ENCODE results near the gene CDK5R2. TPM values are rescaled to one million over a fixed set of nuclear protein-coding genes. Genes with fewer than 3 reads are reported as not detected.

The CDK5R2 gene
- total RNA-seq, 1 experiment from 2014 or later, result 0.17 TPM

DNA sequence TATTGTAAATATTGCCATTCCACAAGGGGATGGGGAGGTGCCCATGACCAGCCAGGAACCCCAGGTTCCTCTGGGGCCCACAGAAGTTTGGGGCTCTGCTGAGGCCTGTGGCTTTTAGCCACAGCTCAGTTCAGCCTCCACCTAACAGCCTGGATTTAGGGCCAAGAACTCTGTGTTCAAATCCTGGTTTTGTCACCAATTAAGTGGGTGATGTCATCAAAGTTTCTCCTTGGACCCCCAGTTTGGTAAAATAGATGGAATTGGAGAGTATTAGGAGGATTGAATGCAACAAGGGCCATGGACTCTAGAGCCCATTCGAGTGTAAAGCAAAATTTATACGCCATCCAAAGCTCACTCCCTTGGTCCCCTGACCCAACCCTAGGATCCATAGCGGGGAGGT is 28.7 kb downstream of the CDK5R2 start:
- no TSS peak for BruUV-seq (replicated peaks)
- H3K4me2 ChIP-seq, result no peak overlapping the region
- H2AFZ ChIP-seq, result no peak overlapping the region
- DNase-seq, result no peak
- H3K79me2 ChIP-seq (ENCODE audit: low read depth), result no peaks in the 10 kb centered on the region
- H3K4me3 ChIP-seq, result no peak overlapping the region
- H3K27me3 ChIP-seq (ENCODE audit: insufficient read depth, low read depth), result peaks cover 70% of the 10 kb centered on the region
- CTCF ChIA-PET, result interaction anchor here (0.5 kb wide), 1 partner anchor 704 kb away, joined by 3 read pairs; no protein-coding TSS in a partner anchor
- no peaks in the 10 kb centered on the region for H3K36me3 ChIP-seq (ENCODE audit: low read depth)
- H3K9me3 ChIP-seq (ENCODE audit: insufficient read depth, low read depth), result no peaks in the 10 kb centered on the region
- H3K27ac ChIP-seq, result no peak overlapping the region
- H3K9me2 ChIP-seq (ENCODE audit: insufficient read depth), result no peaks in the 10 kb centered on the region
- H4K20me1 ChIP-seq (ENCODE audit: insufficient read depth), result no peaks in the 10 kb centered on the region
- TF ChIP-seq CTCF (conservative IDR thresholded peaks at IDR 0.05), result no peak
- no peak for TF ChIP-seq EZH2 (IDR thresholded peaks at IDR 0.05; ENCODE audit: low read depth)
- POLR2A ChIA-PET (ENCODE audit: unreplicated experiment), result interaction anchor here (0.6 kb wide), 1 partner anchor 114 kb away, joined by 4 read pairs; no protein-coding TSS in a partner anchor
- H3K4me1 ChIP-seq (replicated peaks; ENCODE audit: insufficient read depth), result no peaks in the 10 kb centered on the region
- no peaks in the 10 kb centered on the region for H3F3A ChIP-seq (ENCODE audit: insufficient read depth, low read depth)
- intact Hi-C loops (cut with micrococcal nuclease; ENCODE audit: unreplicated experiment), result no loop called here

DNA sequence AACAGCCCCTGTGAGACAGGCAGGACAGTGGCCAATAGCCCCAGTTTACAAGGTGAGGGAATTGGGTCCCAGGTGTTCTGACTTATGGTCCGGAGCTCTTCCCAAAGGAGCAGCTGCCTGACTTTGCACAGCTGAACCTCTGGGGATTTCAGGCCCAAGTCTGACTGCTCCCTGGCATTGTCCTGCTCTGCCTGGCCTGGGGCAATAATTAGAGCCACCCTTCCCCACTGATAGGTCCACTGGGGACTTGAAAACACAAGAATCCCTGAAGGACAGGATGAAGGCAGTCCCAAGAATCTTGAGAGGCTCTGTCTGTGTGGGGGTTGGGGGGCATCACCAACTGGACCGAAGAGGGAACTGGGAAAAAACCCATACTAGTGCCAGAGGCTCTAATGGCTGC is 29.2 kb downstream of the CDK5R2 start:
- H3K27me3 ChIP-seq (ENCODE audit: insufficient read depth, low read depth), result peaks cover 67% of the 10 kb centered on the region
- CTCF ChIA-PET, result interaction anchor here (0.5 kb wide), 2 partner anchors 13 to 705 kb away, joined by 3 to 10 read pairs; no protein-coding TSS in a partner anchor
- POLR2A ChIA-PET (ENCODE audit: unreplicated experiment), result interaction anchor here (0.6 kb wide), 2 partner anchors 75 to 114 kb away, joined by 3 to 4 read pairs; no protein-coding TSS in a partner anchor

GRCh38 chr2:218990052-218990451 is 30.6 kb downstream of the CDK5R2 start:
- H3K4me2 ChIP-seq, result no peak overlapping the region
- H3F3A ChIP-seq (ENCODE audit: insufficient read depth, low read depth), result no peaks in the 10 kb centered on the region
- no peaks in the 10 kb centered on the region for H3K36me3 ChIP-seq (ENCODE audit: low read depth)
- intact Hi-C loops (cut with micrococcal nuclease; ENCODE audit: unreplicated experiment), result no loop called here
- H2AFZ ChIP-seq, result no peak overlapping the region
- no peaks in the 10 kb centered on the region for H3K9me2 ChIP-seq (ENCODE audit: insufficient read depth)
- H3K79me2 ChIP-seq (ENCODE audit: low read depth), result no peaks in the 10 kb centered on the region
- H3K4me3 ChIP-seq, result no peak overlapping the region
- H3K27ac ChIP-seq, result no peak overlapping the region
- H3K9me3 ChIP-seq (ENCODE audit: insufficient read depth, low read depth), result no peaks in the 10 kb centered on the region
- peaks cover 9% of the 10 kb centered on the region; the same call in 1 of the 2 replicates for H3K4me1 ChIP-seq (replicated peaks; ENCODE audit: insufficient read depth)
- ChIA-PET CTCF (no interaction called here), POLR2A (ENCODE audit: unreplicated experiment) (interaction anchor here (0.6 kb wide), 1 partner anchor 704 kb away, joined by 7 read pairs; no protein-coding TSS in a partner anchor)
- H3K27me3 ChIP-seq (ENCODE audit: insufficient read depth, low read depth), result peaks cover 65% of the 10 kb centered on the region
- BruUV-seq (replicated peaks), result no TSS peak
- H4K20me1 ChIP-seq (ENCODE audit: insufficient read depth), result no peaks in the 10 kb centered on the region
- TF ChIP-seq CTCF (conservative IDR thresholded peaks at IDR 0.05) (no peak), EZH2 (IDR thresholded peaks at IDR 0.05; ENCODE audit: low read depth) (no peak)
- DNase-seq, result no peak

More for the DNA sequence above, 29.2 kb downstream of the CDK5R2 start:
- H3K9me2 ChIP-seq (ENCODE audit: insufficient read depth), result no peaks in the 10 kb centered on the region
- H3K27ac ChIP-seq, result no peak overlapping the region
- H3K4me3 ChIP-seq, result no peak overlapping the region
- intact Hi-C loops (cut with micrococcal nuclease; ENCODE audit: unreplicated experiment), result no loop called here
- DNase-seq, result no peak
- no peaks in the 10 kb centered on the region for H3K79me2 ChIP-seq (ENCODE audit: low read depth)
- peaks cover 2% of the 10 kb centered on the region; the same call in 1 of the 2 replicates for H3K4me1 ChIP-seq (replicated peaks; ENCODE audit: insufficient read depth)
- no peak for TF ChIP-seq EZH2 (IDR thresholded peaks at IDR 0.05; ENCODE audit: low read depth)
- no peak for TF ChIP-seq CTCF (conservative IDR thresholded peaks at IDR 0.05)
- no peak overlapping the region for H2AFZ ChIP-seq
- no peaks in the 10 kb centered on the region for H4K20me1 ChIP-seq (ENCODE audit: insufficient read depth)
- H3F3A ChIP-seq (ENCODE audit: insufficient read depth, low read depth), result no peaks in the 10 kb centered on the region
- no peaks in the 10 kb centered on the region for H3K9me3 ChIP-seq (ENCODE audit: insufficient read depth, low read depth)
- no peak overlapping the region for H3K4me2 ChIP-seq
- H3K36me3 ChIP-seq (ENCODE audit: low read depth), result no peaks in the 10 kb centered on the region
- BruUV-seq (replicated peaks), result no TSS peak
